NCI-H345 treated with DMSO at 0.1 percent for 48 hours (cell line): Measurements from ENCODE around the gene CACNB4.
"Not testable (repeated sequence)": the region's sequence is repeated elsewhere in the genome, so short reads cannot be mapped to it uniquely, and the experiment has no call there.

Experiments
- DNase-seq: peaks from one replicate; lab custom pipeline; 2025; ENCODE audit not compliant: unreplicated experiment; lab: John Stamatoyannopoulos, UW

The CACNB4 gene

DNA sequence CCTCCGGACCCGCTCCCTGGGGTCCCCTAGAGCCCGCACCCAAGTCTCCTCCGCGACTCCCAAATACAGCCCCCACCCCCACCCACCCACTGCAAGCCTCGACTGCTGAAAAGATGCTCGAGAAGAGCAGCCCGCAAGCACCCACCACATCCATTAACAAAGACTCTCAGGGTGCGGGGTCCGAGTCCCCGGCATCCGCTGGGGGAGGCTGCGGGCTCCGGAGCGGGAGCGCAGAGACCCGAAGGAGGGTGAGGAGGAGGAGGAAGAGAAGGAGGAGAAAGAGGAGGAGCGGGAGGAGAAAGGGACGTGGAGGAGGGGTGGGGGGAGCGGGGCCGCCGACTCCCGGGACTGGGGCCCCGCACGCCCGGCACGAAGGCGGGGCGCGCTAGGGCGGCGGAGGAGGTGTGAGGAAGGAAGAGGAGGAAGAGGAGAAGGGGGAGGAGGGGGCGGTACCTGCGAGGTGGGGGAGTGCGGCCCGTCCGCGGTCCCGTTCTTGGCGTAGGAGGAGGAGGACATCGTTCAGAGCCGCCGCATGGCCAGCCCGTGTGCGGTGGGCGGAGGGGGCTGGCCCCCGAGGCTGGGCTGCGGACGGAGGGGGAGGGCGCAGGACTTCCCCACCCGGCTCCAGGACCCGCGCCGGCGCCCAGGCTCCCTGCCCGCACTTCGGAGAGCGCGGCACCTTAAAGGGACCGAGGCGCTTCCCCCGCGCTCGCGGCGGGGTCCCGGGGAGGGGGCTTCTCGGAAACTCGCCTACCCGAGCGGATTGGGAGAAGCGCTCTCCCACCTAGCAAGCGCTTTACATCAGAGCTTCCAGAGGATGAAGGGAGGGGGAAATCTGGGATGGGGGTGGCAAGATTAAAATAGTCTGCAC, at the start of gene CACNB4:
TSS of gene CACNB4 (minus strand) at position 549 of the 871 bp plus-strand sequence.
- DNase-seq = no peak

DNA sequence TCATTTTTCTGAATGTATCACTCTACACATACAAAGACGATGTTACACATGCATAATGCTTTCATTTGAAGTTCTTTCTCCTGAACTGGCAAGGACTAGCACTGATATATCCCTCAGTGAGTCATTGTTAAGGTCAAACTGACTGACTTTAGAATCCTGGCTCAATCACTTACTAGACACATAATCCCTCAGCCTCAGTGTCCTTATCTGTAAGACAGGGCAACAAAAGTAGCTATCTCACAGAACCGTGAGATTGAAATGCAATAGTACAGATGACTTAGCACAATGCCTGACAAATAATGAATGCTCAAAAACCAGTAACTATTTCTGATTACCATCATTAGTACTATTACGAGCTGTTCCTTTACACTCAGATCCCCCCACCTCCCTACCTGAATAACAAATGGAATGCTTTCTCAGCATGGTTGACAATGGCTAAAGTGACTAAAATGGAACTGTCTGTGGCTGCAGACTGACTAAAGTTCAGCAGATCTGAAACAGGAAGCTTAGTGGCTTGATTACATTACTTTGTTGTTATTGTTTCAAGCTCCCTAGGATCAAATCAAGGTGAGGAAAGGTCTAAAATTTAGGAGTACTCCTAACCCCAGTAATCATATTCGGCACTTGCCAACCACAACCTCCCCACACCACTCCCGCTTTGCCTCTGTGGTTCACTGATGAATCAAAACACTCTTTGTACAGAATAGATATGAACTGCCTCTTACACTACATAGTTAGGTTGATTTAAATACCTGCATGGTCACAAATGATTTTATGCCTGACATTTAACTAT, 35.8 kb upstream of the CACNB4 start:
- no peak for DNase-seq

GRCh38 chr2:152132306-152132705, 33.5 kb upstream of the CACNB4 start:
- no peak for DNase-seq

DNA sequence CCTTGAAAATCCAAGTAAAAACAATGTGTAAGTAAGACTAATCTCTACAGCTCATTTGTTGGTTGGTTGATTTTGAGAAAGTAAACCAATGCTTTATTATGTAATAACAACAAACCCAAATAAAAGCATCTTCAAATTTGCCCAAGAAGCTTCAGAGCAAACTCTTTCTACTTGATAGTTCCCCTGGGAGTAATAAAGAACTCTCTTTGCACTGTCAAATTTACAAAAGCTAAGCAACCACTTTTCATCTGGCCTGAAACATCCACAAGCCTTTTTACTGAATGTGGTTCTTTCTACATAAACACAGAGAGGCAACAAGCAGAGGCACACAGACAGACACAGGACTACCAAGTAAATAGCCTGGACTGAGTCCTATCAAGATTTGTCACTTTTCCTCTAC, 28.8 kb upstream of the CACNB4 start:
- DNase-seq = no peak

- DNase-seq = no peak
These were observed 27.8 kb upstream of the CACNB4 start for GRCh38 chr2:152126664-152127063.

GRCh38 chr2:152122161-152122560, 23.3 kb upstream of the CACNB4 start:
- DNase-seq = no peak

- DNase-seq = no peak
These were observed 21.6 kb upstream of the CACNB4 start for GRCh38 chr2:152120430-152120829.

DNA sequence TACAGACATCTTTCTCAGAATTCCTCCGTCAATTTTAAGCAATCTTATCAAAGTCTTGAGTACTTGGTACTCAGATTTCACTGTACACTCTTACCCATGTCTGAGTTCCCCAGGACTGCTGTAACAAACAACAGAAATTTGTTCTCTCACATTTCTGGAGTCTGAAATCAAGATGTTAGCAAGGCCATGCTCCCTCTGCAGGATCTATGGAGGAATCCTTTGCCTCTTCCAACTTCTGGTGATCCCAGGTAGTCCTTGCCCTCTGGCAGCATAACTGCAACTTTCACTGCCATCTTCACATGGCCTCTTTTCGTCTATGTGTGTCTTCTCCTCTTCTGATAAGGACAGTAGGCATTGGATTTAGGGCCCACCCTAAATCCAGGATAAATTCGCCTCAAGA, 17.1 kb upstream of the CACNB4 start:
- DNase-seq = no peak

DNA sequence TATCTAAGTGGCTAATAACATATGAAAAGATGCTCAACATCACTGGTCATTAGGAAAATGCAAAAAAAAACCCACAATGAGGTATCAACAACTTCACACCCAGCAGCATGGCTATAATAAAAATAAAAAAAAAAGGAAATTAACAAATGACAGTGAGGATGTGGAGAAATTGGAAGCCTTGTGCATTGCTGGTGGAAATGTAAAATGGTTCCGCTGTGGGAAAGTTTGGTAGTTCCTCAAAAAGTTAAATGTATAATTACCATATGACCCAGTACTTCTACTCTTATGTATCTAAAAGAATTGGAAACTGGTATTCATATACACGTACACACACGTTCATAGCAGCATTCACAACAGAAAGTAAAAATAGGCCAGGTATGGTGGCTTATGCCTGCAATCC, 15.5 kb upstream of the CACNB4 start:
- no peak for DNase-seq

GRCh38 chr2:152107140-152107539, 8.3 kb upstream of the CACNB4 start:
- DNase-seq = not testable (repeated sequence)

DNA sequence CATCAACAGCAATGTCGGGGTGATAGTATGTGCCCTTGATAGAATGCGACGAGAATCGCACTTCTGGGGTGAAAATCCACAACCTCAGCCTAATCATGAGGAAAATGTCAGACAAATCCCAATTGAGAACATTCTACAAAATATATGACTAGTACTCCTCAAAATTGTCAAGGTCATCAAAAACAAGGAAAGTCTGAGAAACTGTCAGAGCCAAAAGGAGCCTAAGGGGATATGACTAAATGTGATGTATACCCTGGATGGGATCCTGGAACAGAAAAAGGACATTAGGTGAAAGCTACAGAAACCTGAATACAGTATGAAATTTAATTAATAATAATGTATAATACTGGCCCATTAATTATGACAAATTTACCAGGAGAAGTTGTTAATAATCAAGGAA, 7.6 kb upstream of the CACNB4 start:
- no peak for DNase-seq

GRCh38 chr2:152103271-152103670, 4.4 kb upstream of the CACNB4 start:
- no peak for DNase-seq

DNA sequence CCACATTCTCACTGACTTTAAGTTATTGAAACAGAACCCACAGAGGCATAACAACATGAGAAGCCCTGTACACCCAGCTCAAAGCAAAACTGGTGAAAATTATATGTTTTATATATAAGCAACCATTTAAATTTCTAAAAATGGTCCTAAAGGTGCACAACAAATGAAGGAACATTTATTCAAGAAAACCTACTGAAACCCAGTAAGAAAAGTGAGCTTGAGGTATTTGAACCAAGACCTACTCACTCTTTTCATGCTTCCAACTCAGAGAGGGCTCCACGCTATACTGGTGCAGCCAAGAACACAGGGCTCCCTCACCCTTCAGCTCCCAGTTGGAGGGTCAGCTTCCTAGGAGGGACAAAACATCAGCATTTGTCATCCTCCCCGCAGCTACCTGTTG, 2.1 kb upstream of the CACNB4 start:
- no peak for DNase-seq

DNA sequence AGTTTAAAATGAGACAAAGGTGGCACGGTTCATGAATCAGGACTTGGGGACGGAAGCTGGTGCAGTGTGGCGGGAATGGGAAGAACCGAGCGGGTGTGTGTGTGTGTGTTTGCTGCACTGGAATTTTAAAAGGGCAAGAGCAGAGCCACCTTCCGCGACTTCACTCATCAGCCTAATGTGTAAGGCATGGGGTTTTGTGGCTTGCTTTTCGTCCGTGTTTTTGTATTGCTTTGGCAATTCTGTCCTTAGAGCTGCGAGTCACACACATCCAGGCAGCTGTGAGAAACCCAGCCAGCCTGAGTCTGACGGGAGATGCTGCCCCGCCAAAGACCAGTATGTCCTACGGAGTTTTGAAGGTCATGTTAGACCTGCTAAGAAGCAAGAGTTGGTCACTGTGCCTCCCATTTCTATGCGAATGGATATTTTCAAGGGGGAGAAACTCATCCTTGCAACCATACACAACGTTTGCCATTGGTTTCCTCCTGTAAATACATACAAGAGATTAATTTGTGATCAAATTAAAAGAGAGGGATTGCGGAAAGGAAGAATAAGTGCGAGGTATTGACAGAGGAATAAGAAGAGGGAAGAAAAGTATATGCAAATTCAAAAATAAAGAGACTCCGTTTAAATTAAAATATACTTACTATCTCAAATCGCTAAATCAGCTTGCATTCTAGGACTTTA, 665 bp upstream of the CACNB4 start:
- no peak for DNase-seq

DNA sequence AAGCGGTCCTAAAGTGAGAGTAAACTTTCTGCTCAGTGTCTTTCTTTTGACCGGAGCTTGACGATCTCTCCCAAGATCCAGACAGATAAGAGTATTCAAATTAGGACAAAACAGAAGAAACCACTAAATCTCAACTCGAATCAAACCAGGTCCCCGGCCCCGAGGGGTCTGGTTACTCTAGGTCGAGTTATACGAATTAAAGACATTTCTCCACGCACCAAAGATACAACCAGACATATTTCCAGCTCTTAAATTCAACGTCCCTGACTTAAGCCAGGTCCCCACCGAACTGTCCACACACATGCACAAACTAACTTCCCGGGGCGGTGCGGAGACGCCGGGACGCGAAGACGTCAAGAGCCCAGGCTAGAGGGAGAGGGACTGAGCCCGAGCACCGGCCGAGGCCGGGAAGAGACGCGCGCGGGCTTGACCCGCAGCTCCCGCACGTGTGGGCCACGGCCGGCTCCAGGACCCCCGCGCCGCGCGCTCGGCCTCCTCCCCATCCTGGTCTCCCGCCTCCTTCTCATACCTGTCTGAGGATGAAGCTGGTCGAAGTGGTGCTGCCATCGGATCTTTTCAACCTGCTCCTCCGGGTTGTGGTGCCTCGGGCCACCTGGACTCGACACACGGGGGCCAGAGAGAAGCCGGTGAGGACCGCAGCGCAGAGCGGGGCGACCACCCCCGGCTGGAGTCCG, 896 bp downstream of the CACNB4 start:
- peak; percentile 10 for DNase-seq

DNA sequence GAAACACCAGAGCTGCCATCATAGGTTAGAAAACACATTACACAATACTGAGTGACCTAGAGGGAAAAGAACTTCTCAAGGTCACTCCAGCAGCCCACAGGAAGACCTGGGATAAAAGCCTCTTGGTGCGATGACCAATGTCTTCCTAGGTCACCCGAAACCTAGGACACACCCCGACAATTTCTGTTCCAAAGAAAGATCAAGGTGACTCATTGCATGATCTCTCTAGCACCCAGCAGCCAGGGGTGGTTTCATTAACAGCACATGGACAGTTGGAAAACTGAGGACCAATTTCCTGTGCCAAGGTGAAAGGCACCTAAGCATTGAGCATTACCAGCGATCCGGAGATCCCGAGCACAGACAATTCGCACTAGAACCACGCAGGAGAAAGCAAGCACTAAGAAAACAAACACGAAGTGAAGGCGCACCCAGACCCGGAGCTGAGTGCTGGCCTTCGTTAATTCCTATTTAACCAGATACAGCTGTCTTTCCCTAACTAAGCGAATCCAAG, 1.5 kb downstream of the CACNB4 start:
- peak; percentile 5 for DNase-seq

DNA sequence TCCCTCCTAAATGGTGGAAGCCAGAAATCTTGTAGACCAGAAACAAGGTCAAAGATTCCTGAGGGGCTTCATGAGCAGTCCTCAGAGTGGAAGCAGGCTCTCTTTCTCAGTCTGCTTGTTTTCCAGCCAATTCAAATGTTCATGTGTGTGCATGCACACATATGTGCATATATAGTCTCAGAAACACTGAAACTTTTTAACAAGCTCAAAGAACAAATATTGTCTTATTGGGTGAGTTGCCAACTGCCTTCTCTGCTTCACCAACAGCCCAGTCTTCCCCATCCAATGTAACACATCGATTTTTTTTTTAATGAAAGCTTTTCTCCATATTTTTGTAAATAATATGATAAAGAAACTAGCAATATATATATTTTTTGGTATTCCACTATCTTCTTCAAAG, 3.7 kb downstream of the CACNB4 start:
- no peak for DNase-seq

- DNase-seq = no peak
These were observed 4.8 kb downstream of the CACNB4 start for GRCh38 chr2:152094014-152094413.

GRCh38 chr2:152093464-152093863, 5.4 kb downstream of the CACNB4 start:
- DNase-seq = no peak

DNA sequence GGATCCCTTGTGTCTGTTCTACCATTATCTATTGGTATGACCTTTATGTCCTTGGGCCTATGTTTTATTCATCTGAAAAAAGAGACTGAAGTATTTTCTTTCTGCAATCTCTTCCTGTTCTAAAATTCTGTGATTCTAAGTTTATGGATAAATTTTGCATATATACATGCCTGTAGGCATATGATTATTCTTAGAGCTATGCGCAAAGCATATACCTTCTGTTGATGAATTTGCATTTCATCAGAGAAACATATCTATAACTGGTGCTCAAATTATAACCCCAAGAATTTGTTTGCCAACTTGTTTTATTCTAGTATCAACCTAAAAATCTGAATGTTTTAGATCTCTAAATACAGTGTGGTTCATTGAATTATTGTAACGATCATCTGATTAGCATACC, 6.7 kb downstream of the CACNB4 start:
- DNase-seq = no peak

DNA sequence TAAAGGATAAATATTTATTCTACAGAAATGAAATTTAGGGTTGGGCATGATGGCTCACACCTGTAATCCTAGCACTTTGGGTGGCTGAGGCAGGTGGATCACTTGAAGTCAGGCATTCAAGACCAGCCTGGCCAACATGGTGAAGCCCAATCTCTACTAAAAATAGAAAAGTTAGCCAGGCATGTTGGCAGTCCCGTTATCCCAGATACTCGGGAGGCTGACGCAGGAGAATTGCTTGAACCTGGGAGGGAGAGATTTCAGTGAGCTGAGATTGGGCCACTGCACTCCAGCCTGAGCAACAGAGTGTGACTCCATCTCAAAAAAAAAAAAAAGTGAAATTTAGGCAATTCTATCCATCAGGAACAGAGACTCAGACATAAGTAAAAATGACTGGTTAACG, 8.1 kb downstream of the CACNB4 start:
- DNase-seq = not testable (repeated sequence)
